ENCODE data around the gene ATP9A. TPM values are rescaled to one million over a fixed set of nuclear protein-coding genes. Genes with fewer than 3 reads are reported as not detected.

ATP9A gene
- total RNA-seq, 6 experiments from 2014 or later, result 21.4 to 34.0 (median 22.8) TPM

GRCh38 chr20:51802170-51802751 is 34.1 kb upstream of the ATP9A start, which contains the start of gene SALL4:
SALL4 (minus strand) TSS chr20:51802521; CDS start chr20:51802408, 113 bp downstream.
- H3K9me3 Mint-ChIP-seq, result no peaks in the 10 kb centered on the region
- no peak for DNase-seq
- H3K27ac Mint-ChIP-seq, result no peak within 1 kb of the TSS; the same call in 1 of the 2 replicates
- H3K36me3 Mint-ChIP-seq (ENCODE audit: low read depth), result no peaks in the 10 kb centered on the region
- H3K27me3 Mint-ChIP-seq (ENCODE audit: insufficient read depth), result peaks cover 11% of the 10 kb centered on the region
- TF ChIP-seq CTCF (IDR thresholded peaks at IDR 0.05), result no peak
- H3K4me1 Mint-ChIP-seq (ENCODE audit: low read depth), result peaks cover 36% of the 10 kb centered on the region
- H3K4me3 Mint-ChIP-seq, result peak within 1 kb of the TSS; percentile 89

- DNase-seq, result no peak
- Mint-ChIP-seq H3K27me3 (ENCODE audit: insufficient read depth) (peaks cover 11% of the 10 kb centered on the region), H3K27ac (no peak overlapping the region), H3K4me1 (ENCODE audit: low read depth) (peaks cover 41% of the 10 kb centered on the region), H3K36me3 (ENCODE audit: low read depth) (no peaks in the 10 kb centered on the region), H3K4me3 (no peak overlapping the region), H3K9me3 (no peaks in the 10 kb centered on the region)
- no peak for TF ChIP-seq CTCF (IDR thresholded peaks at IDR 0.05)
Observed at GRCh38 chr20:51801823-51802123, 33.6 kb upstream of the ATP9A start.

GRCh38 chr20:51801122-51801822 is 33.1 kb upstream of the ATP9A start:
- H3K4me1 Mint-ChIP-seq (ENCODE audit: low read depth), result peaks cover 42% of the 10 kb centered on the region
- DNase-seq, result no peak
- peaks cover 11% of the 10 kb centered on the region for H3K27me3 Mint-ChIP-seq (ENCODE audit: insufficient read depth)
- no peaks in the 10 kb centered on the region for H3K9me3 Mint-ChIP-seq
- peak overlapping the region; percentile 89 for H3K4me3 Mint-ChIP-seq
- H3K36me3 Mint-ChIP-seq (ENCODE audit: low read depth), result no peaks in the 10 kb centered on the region
- peak; percentile 30; the same call in 1 of the 2 replicates for TF ChIP-seq CTCF (IDR thresholded peaks at IDR 0.05)
- no peak overlapping the region for H3K27ac Mint-ChIP-seq

GRCh38 chr20:51800872-51801121 is 32.6 kb upstream of the ATP9A start:
- H3K36me3 Mint-ChIP-seq (ENCODE audit: low read depth), result no peaks in the 10 kb centered on the region
- H3K27me3 Mint-ChIP-seq (ENCODE audit: insufficient read depth), result peaks cover 11% of the 10 kb centered on the region
- H3K4me3 Mint-ChIP-seq, result peak overlapping the region; percentile 89
- TF ChIP-seq CTCF (IDR thresholded peaks at IDR 0.05), result no peak
- peaks cover 42% of the 10 kb centered on the region for H3K4me1 Mint-ChIP-seq (ENCODE audit: low read depth)
- no peak for DNase-seq
- H3K9me3 Mint-ChIP-seq, result no peaks in the 10 kb centered on the region
- H3K27ac Mint-ChIP-seq, result no peak overlapping the region

GRCh38 chr20:51800060-51800871 is 32.1 kb upstream of the ATP9A start:
- Mint-ChIP-seq H3K27ac (no peak overlapping the region), H3K27me3 (ENCODE audit: insufficient read depth) (peaks cover 11% of the 10 kb centered on the region), H3K4me3 (peak overlapping the region; percentile 89), H3K36me3 (ENCODE audit: low read depth) (no peaks in the 10 kb centered on the region), H3K9me3 (no peaks in the 10 kb centered on the region), H3K4me1 (ENCODE audit: low read depth) (peaks cover 42% of the 10 kb centered on the region)
- DNase-seq, result no peak
- peak; percentile 94 for TF ChIP-seq CTCF (IDR thresholded peaks at IDR 0.05)

Data from HFFc6 (cell line).